ENCODE results near the gene HOXA13.
A peak's percentile ranks its signal among the peaks of the same experiment; 100 is the strongest.

Gene HOXA13

GRCh38 chr7:27169658-27170425 lies 30.0 kb downstream of the HOXA13 start:
- DNase-seq, result peak; percentile 78

GRCh38 chr7:27168265-27168947 lies 31.5 kb downstream of the HOXA13 start:
- peak; percentile 11 for DNase-seq

GRCh38 chr7:27167916-27168264 lies 32.0 kb downstream of the HOXA13 start:
- DNase-seq, result no peak

GRCh38 chr7:27166531-27167505 lies 33.1 kb downstream of the HOXA13 start:
- no peak for DNase-seq

GRCh38 chr7:27165996-27166530 lies 33.8 kb downstream of the HOXA13 start:
- DNase-seq, result peak; percentile 55

GRCh38 chr7:27165089-27165995 lies 34.5 kb downstream of the HOXA13 start, which contains the start of gene HOXA9:
TSS of gene HOXA9 (minus strand) at chr7:27165537. CDS start at chr7:27165457, 80 bp downstream.
- peak; percentile 72 for DNase-seq

GRCh38 chr7:27164367-27165088 lies 35.4 kb downstream of the HOXA13 start:
- no peak for DNase-seq

GRCh38 chr7:27164045-27164366 lies 35.9 kb downstream of the HOXA13 start:
- DNase-seq, result no peak

GRCh38 chr7:27163288-27164044 lies 36.4 kb downstream of the HOXA13 start:
- no peak for DNase-seq

GRCh38 chr7:27162561-27163287 lies 37.2 kb downstream of the HOXA13 start:
- DNase-seq, result no peak

- DNase-seq, result no peak
Measured at GRCh38 chr7:27161721-27162560, 38.0 kb downstream of the HOXA13 start.

GRCh38 chr7:27161214-27161720 lies 38.6 kb downstream of the HOXA13 start:
- no peak for DNase-seq

- DNase-seq, result peak; percentile 81
Measured at GRCh38 chr7:27160546-27161213, 39.2 kb downstream of the HOXA13 start.

- DNase-seq, result no peak
Measured at GRCh38 chr7:27160145-27160545, 39.7 kb downstream of the HOXA13 start.

- no peak for DNase-seq
Measured at GRCh38 chr7:27159266-27160144, 40.4 kb downstream of the HOXA13 start.

- DNase-seq, result no peak
Measured at GRCh38 chr7:27158436-27159265, 41.2 kb downstream of the HOXA13 start.
